Esophagus squamous epithelium (tissue), 5 donors: ENCODE data around the gene ZRANB3. TPM values are rescaled to one million over a fixed set of nuclear protein-coding genes. Genes with fewer than 3 reads are reported as not detected.
"Not testable (repeated sequence)": the region's sequence is repeated elsewhere in the genome, so short reads cannot be mapped to it uniquely, and the experiment has no call there.

Experiments used
- DNase-seq: peaks from one replicate; lab custom pipeline; 2025; lab: John Stamatoyannopoulos, UW
- H3K27ac ChIP-seq, 4 donors: fragments of 200-600 bp; sonication (generic); one replicate each; pipeline ENCODE4 v1.5.1; 2016 to 2019; ENCODE audit warnings: mild to moderate bottlenecking in 1 of 4
- H3K27me3 ChIP-seq, 4 donors: fragments of 200-600 bp; sonication (generic); 1 replicate in 3 of 4; 2 replicates in 1 of 4; pipeline versions ENCODE4 v1.5.1 to v1.6.0; 2017 to 2021; ENCODE audit warnings: antibody characterized with exemption in 1 of 4
- H3K36me3 ChIP-seq, 3 donors: fragments of 200-600 bp; sonication (generic); one replicate each; pipeline ENCODE4 v1.5.1; 2016 to 2019
- H3K4me1 ChIP-seq, 3 donors: fragments of 200-600 bp; sonication (generic); one replicate each; pipeline ENCODE4 v1.5.1; 2017 to 2019
- H3K4me3 ChIP-seq, 4 donors: fragments of 200-600 bp; sonication (generic); 1 replicate in 3 of 4; 2 replicates in 1 of 4; pipeline ENCODE4 v1.5.1; 2016 to 2019; ENCODE audit warnings: mild to moderate bottlenecking in 2 of 4, moderate library complexity in 1 of 4
- H3K9me3 ChIP-seq, 3 donors: fragments of 200-600 bp; sonication (generic); one replicate each; pipeline ENCODE4 v1.5.1; 2016 to 2019
- POLR2A ChIP-seq, 4 donors: fragments of 450-650 bp; IDR thresholded peaks; one replicate each; pipeline ENCODE4 v1.6.1; 2017; ENCODE audit warnings: antibody characterized with exemption in 4 of 4, mild to moderate bottlenecking in 4 of 4, moderate library complexity in 3 of 4
- WGBS, 2 donors: methylation state at CpG; one replicate each; pipeline ENCODE4 v1.1.5; 2018; 5-methylcytosine and 5-hydroxymethylcytosine counted together
- intact Hi-C: fragments of 100-400 bp; cut with DNase I; formaldehyde crosslinking; loops from one replicate; pipeline ENCODE4 v1.15.0; 2022
- total RNA-seq, 4 donors: library from RNA; depleted of rRNA; stranded (reverse); fragments of >200 nt; gene quantifications; one replicate each; pipeline ENCODE4 v1.1.0, GENCODE V29; 2016
- TF ChIP-seq, protein P1 (sequence below), 6 experiments: fragments of 450-650 bp in 4 of 6; fragments of 200-600 bp in 2 of 6; sonication (generic) in 2 of 6; IDR thresholded peaks; one replicate each; pipeline ENCODE4 v1.5.1; 2016 to 2019; ENCODE audit warnings: antibody characterized with exemption in 6 of 6, mild to moderate bottlenecking in 4 of 6, moderate library complexity in 4 of 6
- donor health status: DM: yes; HTN: yes; CAD: no.

Gene ZRANB3
- total RNA-seq, 4 donors from 2014 or later: 0.61 to 4.5 (median 3.5) TPM

DNA sequence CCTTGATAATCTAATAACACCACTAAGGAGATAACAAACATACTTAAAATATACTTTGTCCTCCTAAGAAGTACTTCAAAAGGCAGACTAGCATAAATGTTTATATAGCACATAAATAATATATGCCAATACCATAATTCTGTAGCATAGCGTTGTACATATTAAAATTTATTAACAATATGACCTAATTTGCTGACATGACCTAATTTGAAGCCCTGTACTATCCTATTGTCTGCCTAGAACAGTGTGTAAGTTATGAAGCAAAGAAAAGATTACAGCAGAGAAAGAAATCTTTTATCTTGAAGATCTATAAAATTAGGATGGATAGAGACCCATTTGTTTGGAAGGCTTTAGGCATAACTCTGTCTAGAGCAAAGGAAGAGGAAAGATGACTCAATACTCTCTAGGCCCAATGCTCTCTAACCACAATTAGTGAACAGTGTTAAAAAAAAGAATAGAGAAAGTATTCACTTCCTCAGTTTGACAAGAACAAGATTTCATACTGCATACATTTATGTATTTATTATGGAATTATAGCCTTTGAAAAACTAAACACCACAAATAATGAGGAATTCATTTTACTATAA, 231.3 kb downstream of the ZRANB3 start:
- Histone ChIP-seq H3K9me3 (peaks cover 0 to 9% (median 8%) of the 10 kb centered on the region in 3 donors), H3K27me3 (no peaks in the 10 kb centered on the region), H3K27ac (no peak overlapping the region), H3K4me3 (no peak overlapping the region), H3K4me1 (no peaks in the 10 kb centered on the region), H3K36me3 (no peaks in the 10 kb centered on the region)
- TF ChIP-seq, protein P1, sequence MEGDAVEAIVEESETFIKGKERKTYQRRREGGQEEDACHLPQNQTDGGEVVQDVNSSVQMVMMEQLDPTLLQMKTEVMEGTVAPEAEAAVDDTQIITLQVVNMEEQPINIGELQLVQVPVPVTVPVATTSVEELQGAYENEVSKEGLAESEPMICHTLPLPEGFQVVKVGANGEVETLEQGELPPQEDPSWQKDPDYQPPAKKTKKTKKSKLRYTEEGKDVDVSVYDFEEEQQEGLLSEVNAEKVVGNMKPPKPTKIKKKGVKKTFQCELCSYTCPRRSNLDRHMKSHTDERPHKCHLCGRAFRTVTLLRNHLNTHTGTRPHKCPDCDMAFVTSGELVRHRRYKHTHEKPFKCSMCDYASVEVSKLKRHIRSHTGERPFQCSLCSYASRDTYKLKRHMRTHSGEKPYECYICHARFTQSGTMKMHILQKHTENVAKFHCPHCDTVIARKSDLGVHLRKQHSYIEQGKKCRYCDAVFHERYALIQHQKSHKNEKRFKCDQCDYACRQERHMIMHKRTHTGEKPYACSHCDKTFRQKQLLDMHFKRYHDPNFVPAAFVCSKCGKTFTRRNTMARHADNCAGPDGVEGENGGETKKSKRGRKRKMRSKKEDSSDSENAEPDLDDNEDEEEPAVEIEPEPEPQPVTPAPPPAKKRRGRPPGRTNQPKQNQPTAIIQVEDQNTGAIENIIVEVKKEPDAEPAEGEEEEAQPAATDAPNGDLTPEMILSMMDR (IDR thresholded peaks at IDR 0.05): no peak
- no peak for TF ChIP-seq POLR2A (IDR thresholded peaks at IDR 0.05)
- 67 to 90% methylated on average over 1 of the region's 1 CpG for WGBS, 2 donors
- intact Hi-C loops: no loop called here
- no peak for DNase-seq

DNA sequence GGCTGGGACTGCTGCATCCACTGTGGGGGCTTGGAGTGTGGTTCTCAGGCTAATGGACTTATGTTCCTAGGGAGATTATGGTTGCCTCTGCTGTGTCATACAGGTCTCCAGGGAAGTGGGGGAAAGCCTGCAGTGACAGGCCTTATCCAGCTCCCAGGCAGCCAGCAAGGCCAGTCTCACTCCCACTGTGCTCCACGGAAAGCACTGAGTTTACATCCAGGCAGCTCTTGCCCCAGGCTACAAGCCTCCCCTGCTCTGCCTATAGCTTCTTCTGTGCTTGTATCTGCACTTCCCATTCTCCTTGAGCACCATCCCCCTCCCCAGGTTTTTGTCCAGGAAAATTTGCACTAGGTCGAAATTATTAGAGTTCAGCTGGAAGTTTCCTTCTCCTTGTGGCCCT, 231.9 kb downstream of the ZRANB3 start:
- H3K9me3 ChIP-seq: peaks cover 0 to 9% (median 8%) of the 10 kb centered on the region in 3 donors
- no peaks in the 10 kb centered on the region for H3K27me3 ChIP-seq
- no peak overlapping the region for H3K27ac ChIP-seq
- 63 to 81% methylated on average over 2 of the region's 2 CpGs for WGBS, 2 donors
- no peak for DNase-seq
- TF ChIP-seq, protein P1 (IDR thresholded peaks at IDR 0.05): no peak
- TF ChIP-seq POLR2A (IDR thresholded peaks at IDR 0.05): no peak
- no peaks in the 10 kb centered on the region for H3K4me1 ChIP-seq
- H3K36me3 ChIP-seq: no peaks in the 10 kb centered on the region
- intact Hi-C loops: no loop called here
- no peak overlapping the region for H3K4me3 ChIP-seq

DNA sequence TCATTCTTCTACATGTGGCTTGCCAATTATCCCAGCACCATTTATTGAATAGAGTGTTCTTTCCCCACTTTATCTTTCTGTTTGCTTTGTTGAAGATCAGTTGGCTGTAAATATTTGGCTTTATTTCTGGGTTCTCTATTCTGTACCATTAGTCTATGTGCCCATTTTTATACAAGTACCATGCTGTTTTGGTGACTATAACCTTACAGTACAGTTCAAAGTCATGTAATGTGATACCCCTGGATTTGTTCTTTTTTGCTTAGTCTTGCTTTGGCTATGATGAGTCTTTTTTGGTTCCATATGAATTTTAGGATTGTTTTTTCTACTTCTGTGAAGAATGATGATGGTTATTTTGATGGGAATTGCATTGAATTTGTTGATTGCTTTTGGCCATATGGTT, 243.9 kb downstream of the ZRANB3 start:
- H3K9me3 ChIP-seq: peaks cover 0 to 20% (median 3%) of the 10 kb centered on the region in 3 donors
- H3K4me3 ChIP-seq, H3K27me3 ChIP-seq, H3K4me1 ChIP-seq, DNase-seq, H3K36me3 ChIP-seq, H3K27ac ChIP-seq, intact Hi-C loops: not testable (repeated sequence)

DNA sequence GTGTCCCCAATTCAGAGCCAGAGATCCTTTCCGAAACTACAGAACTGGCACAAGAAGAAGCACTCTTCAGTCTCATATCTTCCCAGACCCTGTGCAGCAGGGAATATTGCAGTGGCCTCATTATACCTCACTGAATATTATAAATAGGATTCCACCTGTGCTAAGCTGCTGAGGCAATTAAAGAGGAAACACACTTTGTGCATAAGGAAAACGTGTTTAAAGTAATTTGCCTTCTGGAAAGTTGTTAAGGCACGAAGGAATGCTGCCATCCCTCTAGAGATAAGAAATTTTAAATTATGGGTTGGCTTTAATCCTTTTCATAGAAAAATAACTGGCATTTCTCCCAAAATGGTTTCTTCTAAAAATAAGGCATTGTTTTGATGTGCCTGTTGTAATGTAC, 245.6 kb downstream of the ZRANB3 start:
- Histone ChIP-seq H3K9me3 (peaks cover 0 to 11% (median 0%) of the 10 kb centered on the region in 3 donors), H3K36me3 (no peaks in the 10 kb centered on the region), H3K4me3 (no peak overlapping the region), H3K27ac (no peak overlapping the region), H3K4me1 (no peaks in the 10 kb centered on the region), H3K27me3 (no peaks in the 10 kb centered on the region)
- no peak for TF ChIP-seq POLR2A (IDR thresholded peaks at IDR 0.05)
- TF ChIP-seq, protein P1 (IDR thresholded peaks at IDR 0.05): no peak
- intact Hi-C loops: no loop called here
- WGBS, 2 donors: 78 to 81% methylated on average over 3 of the region's 3 CpGs
- DNase-seq: no peak

DNA sequence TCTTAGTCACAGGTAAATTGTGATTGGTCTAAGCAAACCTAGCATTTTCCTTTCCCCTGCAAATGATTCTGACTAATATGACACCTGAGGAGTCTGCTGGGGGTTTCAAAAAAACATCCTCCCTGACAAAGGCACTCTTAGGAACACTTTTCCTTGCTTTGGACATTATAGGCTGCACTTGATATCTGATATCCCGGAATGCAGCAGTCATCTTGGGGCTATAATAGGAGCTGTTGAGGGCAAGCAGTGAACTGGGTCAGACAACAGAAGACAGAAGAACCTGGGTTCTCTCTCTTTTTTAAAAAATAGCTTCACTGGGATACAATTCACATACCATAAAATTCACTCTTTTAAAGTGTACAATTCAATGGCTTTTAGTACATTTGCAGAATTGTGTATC, 249.6 kb downstream of the ZRANB3 start:
- H3K4me3 ChIP-seq: no peak overlapping the region
- WGBS, 2 donors: 88 to 100% methylated on average over 1 of the region's 1 CpG
- H3K36me3 ChIP-seq: no peaks in the 10 kb centered on the region
- no peaks in the 10 kb centered on the region for H3K4me1 ChIP-seq
- DNase-seq: no peak
- H3K27me3 ChIP-seq: no peaks in the 10 kb centered on the region
- TF ChIP-seq, protein P1 (IDR thresholded peaks at IDR 0.05): no peak
- no peak for TF ChIP-seq POLR2A (IDR thresholded peaks at IDR 0.05)
- intact Hi-C loops: no loop called here
- peaks cover 0 to 5% (median 0%) of the 10 kb centered on the region in 3 donors for H3K9me3 ChIP-seq
- no peak overlapping the region for H3K27ac ChIP-seq

DNA sequence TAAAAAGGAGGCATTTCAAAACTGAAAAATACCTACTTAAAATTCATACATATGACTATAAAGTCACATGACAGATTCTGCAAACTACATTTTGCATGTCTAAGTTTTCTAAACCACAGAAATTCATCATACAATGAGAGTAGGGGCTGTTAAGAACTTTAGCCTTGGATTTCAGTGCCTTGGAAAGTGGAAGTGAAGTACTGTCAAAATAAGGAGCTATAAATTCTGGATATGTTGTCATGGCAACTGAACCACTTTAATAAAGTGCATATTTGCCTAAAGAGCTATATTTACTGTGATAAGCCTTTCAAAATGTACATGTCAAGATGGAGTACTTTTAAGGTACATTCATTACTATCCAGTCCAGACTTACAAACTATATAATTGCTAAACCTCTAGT, 251.8 kb downstream of the ZRANB3 start:
- H3K4me1 ChIP-seq: no peaks in the 10 kb centered on the region
- no peak overlapping the region for H3K27ac ChIP-seq
- intact Hi-C loops: no loop called here
- H3K36me3 ChIP-seq: no peaks in the 10 kb centered on the region
- no peak overlapping the region for H3K4me3 ChIP-seq
- DNase-seq: no peak
- no peaks in the 10 kb centered on the region for H3K9me3 ChIP-seq
- TF ChIP-seq, protein P1 (IDR thresholded peaks at IDR 0.05): no peak
- TF ChIP-seq POLR2A (IDR thresholded peaks at IDR 0.05): no peak
- no peaks in the 10 kb centered on the region for H3K27me3 ChIP-seq
